ENCODE measurements around the gene UNC93A. TPM values are rescaled to one million over a fixed set of nuclear protein-coding genes. Genes with fewer than 3 reads are reported as not detected.
"Not testable (repeated sequence)": the region's sequence is repeated elsewhere in the genome, so short reads cannot be mapped to it uniquely, and the experiment has no call there.

The UNC93A gene
- total RNA-seq, 2 experiments from 2014 or later = not detected

DNA sequence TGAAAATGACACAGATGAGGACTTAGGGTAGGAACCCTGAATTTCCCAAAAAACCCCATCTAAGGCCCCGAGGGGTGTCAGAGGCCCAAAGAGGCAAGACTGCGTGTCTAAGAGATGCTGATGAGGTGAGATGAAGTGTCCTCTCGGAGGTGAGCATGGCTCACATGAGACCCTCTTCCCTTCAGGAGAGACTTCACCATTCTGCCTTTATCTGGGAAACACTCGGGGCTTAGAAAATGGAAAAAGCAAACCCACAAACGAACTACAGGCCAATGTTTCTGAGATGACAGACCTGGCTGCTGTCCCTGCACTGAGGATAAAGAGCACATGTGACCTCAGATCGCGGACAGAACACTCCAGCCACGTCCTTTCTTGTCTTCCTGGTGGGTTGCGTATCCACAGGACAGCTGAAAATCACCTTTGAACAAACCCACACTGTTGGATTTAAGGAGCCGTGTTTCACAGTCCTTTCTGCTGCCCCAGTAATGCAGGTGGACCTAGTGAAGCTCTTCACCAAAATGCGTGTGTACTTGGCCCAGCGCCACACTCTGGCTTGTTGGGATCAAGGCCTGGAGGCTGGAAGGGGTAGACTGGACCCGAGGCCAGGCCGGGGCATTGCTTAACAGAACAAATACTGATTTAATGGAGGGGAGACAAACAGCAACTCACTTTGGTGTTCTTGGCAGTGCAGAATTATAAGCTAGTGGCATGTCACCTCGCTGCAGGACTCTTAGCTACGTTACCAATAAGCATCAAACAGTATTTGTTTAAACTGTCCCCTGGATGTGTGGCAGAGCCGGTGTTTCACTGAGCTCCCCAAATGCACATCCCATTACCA is 18.5 kb downstream of the UNC93A start:
- H3K27me3 Mint-ChIP-seq, H3K27ac Mint-ChIP-seq, H3K36me3 Mint-ChIP-seq, H3K4me1 Mint-ChIP-seq, DNase-seq, H3K4me3 Mint-ChIP-seq, H3K9me3 Mint-ChIP-seq: not testable (repeated sequence)

- H3K27ac Mint-ChIP-seq = no peak overlapping the region
- DNase-seq = no peak
- no peaks in the 10 kb centered on the region for H3K27me3 Mint-ChIP-seq
- H3K4me1 Mint-ChIP-seq = no peaks in the 10 kb centered on the region
- H3K9me3 Mint-ChIP-seq = no peaks in the 10 kb centered on the region
- H3K4me3 Mint-ChIP-seq = no peak overlapping the region
- H3K36me3 Mint-ChIP-seq = no peaks in the 10 kb centered on the region
Observed at GRCh38 chr6:167311286-167311685, 20.2 kb downstream of the UNC93A start.

GRCh38 chr6:167311691-167312090 is 20.6 kb downstream of the UNC93A start:
- H3K27ac Mint-ChIP-seq, H3K9me3 Mint-ChIP-seq, H3K4me1 Mint-ChIP-seq, H3K4me3 Mint-ChIP-seq, H3K36me3 Mint-ChIP-seq, DNase-seq, H3K27me3 Mint-ChIP-seq: not testable (repeated sequence)

DNA sequence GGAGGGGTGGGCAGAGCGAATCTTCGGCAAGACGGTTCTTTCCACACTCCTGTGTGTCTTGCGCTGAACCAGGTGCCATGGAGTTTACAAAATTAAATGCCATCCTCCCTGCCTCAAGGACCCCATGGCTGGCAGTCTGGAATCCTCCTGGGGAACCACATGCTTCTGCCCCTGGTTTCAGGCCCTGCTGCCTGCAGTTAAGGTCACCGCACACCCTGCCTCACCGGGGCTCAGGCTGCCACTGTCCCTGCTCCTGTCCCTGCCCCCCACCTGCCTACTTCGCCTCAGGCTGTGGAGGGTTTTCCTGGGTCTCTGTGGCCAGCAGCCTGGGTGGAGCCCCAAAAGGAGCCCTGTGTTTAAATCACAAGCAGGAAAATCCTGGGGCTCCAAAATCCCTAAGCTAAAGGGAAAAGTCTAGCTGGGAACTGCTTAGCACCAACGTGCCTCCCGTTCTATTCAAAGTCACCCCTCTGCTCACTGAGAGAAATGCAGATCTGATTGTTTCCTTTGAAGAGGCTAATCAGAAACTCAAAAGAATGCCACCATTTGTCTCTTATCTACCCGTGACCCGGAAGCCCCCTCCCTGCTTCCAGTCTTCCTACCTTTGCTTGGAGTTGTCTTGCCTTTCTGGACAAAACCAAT is 23.2 kb downstream of the UNC93A start:
- no peaks in the 10 kb centered on the region for H3K9me3 Mint-ChIP-seq
- no peak overlapping the region for H3K4me3 Mint-ChIP-seq
- H3K36me3 Mint-ChIP-seq = no peaks in the 10 kb centered on the region

GRCh38 chr6:167317172-167317571 is 26.1 kb downstream of the UNC93A start:
- Mint-ChIP-seq H3K9me3 (no peaks in the 10 kb centered on the region), H3K4me3 (no peak overlapping the region), H3K4me1 (no peaks in the 10 kb centered on the region), H3K36me3 (no peaks in the 10 kb centered on the region), H3K27ac (no peak overlapping the region), H3K27me3 (peaks cover 11% of the 10 kb centered on the region)
- no peak for DNase-seq

More for the DNA sequence above, 23.2 kb downstream of the UNC93A start:
- no peaks in the 10 kb centered on the region for H3K4me1 Mint-ChIP-seq
- H3K27me3 Mint-ChIP-seq = peaks cover 6% of the 10 kb centered on the region
- no peak overlapping the region for H3K27ac Mint-ChIP-seq
- DNase-seq = no peak

DNA sequence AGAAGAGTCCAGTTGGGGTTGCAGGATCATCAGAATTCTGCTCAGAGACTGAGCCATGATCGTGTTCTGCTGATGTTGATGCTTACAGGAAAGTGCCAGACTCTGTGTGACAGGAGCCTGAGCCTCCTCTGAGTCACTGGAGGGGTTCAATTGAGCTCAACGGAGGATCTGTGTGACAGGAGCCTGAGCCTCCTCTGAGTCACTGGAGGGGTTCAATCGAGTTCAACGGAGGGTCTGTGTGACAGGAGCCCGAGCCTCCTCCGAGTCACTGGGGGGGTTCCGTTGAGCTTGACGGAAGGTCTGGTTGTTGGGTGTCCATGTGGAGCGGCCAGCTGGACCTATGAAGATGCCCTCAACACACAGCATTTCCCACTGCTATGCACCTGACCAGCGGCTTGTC is 27.2 kb downstream of the UNC93A start:
- not testable (repeated sequence) for H3K9me3 Mint-ChIP-seq, H3K4me1 Mint-ChIP-seq, DNase-seq, H3K36me3 Mint-ChIP-seq, H3K4me3 Mint-ChIP-seq, H3K27ac Mint-ChIP-seq
- peaks cover 11% of the 10 kb centered on the region for H3K27me3 Mint-ChIP-seq

DNA sequence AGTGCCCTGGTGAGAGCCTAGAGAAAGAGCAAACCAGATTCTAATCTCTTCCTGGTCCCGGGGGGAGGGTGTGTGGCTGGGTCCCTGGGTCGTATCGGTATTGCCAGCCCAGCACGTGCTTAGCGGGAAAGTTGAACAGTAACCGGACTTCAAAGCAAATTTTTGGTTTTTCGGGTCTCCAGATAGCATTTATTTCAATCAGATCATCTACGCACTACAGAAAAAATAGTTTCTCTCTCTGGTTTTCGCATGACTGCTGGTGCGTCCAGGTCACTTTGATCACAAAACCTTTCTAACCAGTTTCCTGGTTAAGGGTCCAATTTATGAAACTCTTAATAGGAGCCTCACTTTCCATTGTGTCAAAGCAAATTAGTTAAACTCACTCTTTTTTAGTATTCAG is 27.7 kb downstream of the UNC93A start:
- H3K36me3 Mint-ChIP-seq, H3K9me3 Mint-ChIP-seq, H3K27ac Mint-ChIP-seq, H3K4me1 Mint-ChIP-seq, DNase-seq, H3K4me3 Mint-ChIP-seq: not testable (repeated sequence)
- H3K27me3 Mint-ChIP-seq = peaks cover 11% of the 10 kb centered on the region

DNA sequence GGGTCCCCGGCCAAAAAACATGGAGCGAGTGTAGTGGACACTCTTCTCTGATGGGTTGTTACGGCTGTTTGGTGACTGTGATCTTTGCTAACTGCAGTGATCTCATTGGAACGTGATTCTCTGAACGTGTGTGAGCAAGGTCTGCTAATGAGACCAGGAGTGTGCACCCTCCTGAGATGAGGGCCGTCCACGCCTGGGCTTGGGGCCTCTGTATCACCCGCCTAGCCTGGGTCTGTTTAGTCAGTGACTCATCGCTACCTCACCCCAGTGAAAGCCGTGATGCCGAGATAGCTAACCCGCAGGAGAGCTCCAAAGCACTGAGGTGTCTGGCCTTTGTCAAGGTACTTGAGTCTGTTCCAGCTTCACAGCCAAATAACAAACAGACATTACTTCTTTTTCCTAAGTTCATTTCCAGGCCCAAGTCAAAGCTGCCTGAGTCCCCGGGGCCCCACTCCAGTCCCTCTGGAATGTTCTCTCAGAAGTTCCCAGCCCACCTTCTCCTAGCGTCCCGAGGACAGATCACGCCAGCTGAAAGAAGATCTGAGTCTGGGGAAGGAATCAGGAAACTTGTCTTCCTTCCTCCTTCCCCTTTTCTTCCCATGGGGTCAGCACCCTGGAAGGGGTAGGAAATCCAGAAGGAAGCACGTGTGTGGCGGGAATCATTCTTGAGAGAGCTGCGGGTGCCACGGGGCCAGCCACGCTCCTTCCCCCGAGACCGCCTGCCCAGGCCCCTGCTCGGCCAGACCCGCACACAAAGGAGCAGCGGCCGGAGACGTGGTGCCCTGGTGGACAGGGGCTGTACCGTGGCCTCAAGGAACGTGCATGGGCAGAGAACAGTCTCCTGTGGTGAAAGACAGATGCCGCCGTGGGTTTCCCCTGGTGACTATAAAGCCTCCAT is 29.0 kb downstream of the UNC93A start:
- not testable (repeated sequence) for DNase-seq, H3K36me3 Mint-ChIP-seq, H3K9me3 Mint-ChIP-seq, H3K4me1 Mint-ChIP-seq, H3K27ac Mint-ChIP-seq, H3K4me3 Mint-ChIP-seq
- peaks cover 11% of the 10 kb centered on the region for H3K27me3 Mint-ChIP-seq

- H3K36me3 Mint-ChIP-seq, H3K4me1 Mint-ChIP-seq, H3K4me3 Mint-ChIP-seq, DNase-seq, H3K9me3 Mint-ChIP-seq, H3K27ac Mint-ChIP-seq: not testable (repeated sequence)
- peaks cover 14% of the 10 kb centered on the region for H3K27me3 Mint-ChIP-seq
Observed at GRCh38 chr6:167320754-167321056, 29.6 kb downstream of the UNC93A start.

GRCh38 chr6:167321185-167321584 is 30.1 kb downstream of the UNC93A start:
- not testable (repeated sequence) for DNase-seq, H3K4me3 Mint-ChIP-seq, H3K9me3 Mint-ChIP-seq, H3K36me3 Mint-ChIP-seq, H3K4me1 Mint-ChIP-seq, H3K27ac Mint-ChIP-seq
- H3K27me3 Mint-ChIP-seq = peaks cover 14% of the 10 kb centered on the region

DNA sequence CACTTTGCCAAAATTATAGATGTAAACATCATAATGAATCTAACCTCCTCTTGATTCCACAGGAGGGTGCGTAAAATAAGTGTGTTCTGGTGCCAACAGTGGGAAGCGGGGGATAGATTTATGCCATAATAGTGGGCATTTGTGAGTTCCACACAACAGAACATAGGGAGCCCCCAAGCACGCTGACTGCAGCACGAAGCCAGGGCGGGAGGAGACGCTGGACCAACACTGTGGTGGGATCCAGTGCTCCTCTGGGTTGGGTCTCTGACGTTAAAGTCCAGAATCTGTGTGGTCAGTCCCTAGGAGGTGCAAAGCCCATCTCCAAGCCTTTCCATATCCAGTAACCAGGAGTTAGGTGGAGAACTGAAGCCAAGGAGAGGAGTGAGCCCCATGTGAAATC is 32.0 kb downstream of the UNC93A start:
- no peaks in the 10 kb centered on the region for H3K36me3 Mint-ChIP-seq
- H3K4me1 Mint-ChIP-seq = no peaks in the 10 kb centered on the region
- no peak overlapping the region for H3K4me3 Mint-ChIP-seq
- DNase-seq = no peak
- no peaks in the 10 kb centered on the region for H3K9me3 Mint-ChIP-seq
- peaks cover 8% of the 10 kb centered on the region for H3K27me3 Mint-ChIP-seq
- no peak overlapping the region for H3K27ac Mint-ChIP-seq

DNA sequence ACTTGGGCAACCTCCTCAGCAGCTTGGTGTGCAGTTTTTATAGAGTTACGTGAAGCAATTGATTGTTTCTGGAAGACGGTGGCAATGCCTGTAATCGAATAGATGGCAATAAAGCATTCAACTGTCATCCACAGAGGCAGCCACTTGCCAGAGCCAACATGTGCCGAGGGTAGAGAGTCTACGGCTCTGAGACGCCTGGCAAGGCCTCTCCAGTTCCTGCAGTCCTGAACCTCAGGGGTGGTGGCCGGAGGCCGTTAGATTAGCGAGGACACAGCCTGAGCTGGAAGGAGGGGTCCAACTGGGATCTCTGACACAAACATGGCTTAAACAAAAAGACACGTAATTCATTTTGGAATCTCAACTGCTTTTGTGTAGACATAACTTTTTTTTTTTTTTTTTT is 33.0 kb downstream of the UNC93A start:
- Mint-ChIP-seq H3K4me3 (no peak overlapping the region), H3K36me3 (no peaks in the 10 kb centered on the region), H3K9me3 (no peaks in the 10 kb centered on the region), H3K4me1 (no peaks in the 10 kb centered on the region), H3K27ac (no peak overlapping the region), H3K27me3 (peaks cover 8% of the 10 kb centered on the region)
- no peak for DNase-seq

DNA sequence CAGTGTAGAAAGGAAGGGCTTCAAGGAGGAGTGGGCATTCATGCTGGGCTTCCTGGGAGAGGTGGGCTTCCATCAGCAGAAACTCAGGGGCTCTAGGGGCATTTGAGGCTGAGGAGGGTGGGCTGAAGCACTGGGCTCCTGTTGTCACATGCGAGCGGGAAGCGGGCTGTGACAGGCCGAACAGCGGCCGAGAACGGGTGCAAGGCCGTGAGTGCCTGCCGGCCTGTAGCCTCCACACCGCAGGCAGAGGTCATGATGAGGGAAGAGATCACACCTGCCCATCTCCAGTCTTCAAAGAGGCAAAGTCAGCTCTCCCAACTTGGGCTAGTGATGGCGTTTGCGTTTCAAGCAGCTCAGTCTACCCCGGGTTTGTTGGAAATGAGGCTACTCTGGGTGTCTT is 34.7 kb downstream of the UNC93A start:
- Mint-ChIP-seq H3K9me3 (no peaks in the 10 kb centered on the region), H3K27me3 (peaks cover 14% of the 10 kb centered on the region), H3K36me3 (no peaks in the 10 kb centered on the region), H3K4me3 (no peak overlapping the region), H3K27ac (no peak overlapping the region), H3K4me1 (no peaks in the 10 kb centered on the region)
- DNase-seq = no peak

GRCh38 chr6:167327391-167327790 is 36.3 kb downstream of the UNC93A start:
- H3K4me1 Mint-ChIP-seq = no peaks in the 10 kb centered on the region
- no peaks in the 10 kb centered on the region for H3K36me3 Mint-ChIP-seq
- peaks cover 9% of the 10 kb centered on the region for H3K27me3 Mint-ChIP-seq
- no peaks in the 10 kb centered on the region for H3K9me3 Mint-ChIP-seq
- no peak overlapping the region for H3K4me3 Mint-ChIP-seq
- H3K27ac Mint-ChIP-seq = no peak overlapping the region
- no peak for DNase-seq

GRCh38 chr6:167328086-167328485 is 37.0 kb downstream of the UNC93A start:
- H3K27me3 Mint-ChIP-seq = peaks cover 9% of the 10 kb centered on the region
- H3K27ac Mint-ChIP-seq = no peak overlapping the region
- H3K9me3 Mint-ChIP-seq = no peaks in the 10 kb centered on the region
- no peak for DNase-seq
- no peak overlapping the region for H3K4me3 Mint-ChIP-seq
- no peaks in the 10 kb centered on the region for H3K4me1 Mint-ChIP-seq
- H3K36me3 Mint-ChIP-seq = no peaks in the 10 kb centered on the region
